ENCODE results near the gene LIF.

GRCh38 chr22:30289980-30290313 is 43.4 kb upstream of the LIF start:
- TF ChIP-seq EZH2phosphoT487 (IDR thresholded peaks at IDR 0.05; ENCODE audit: low read depth, severe bottlenecking, unreplicated experiment) = no peak
- no peak for TF ChIP-seq CTCF (IDR thresholded peaks at IDR 0.05; ENCODE audit: poor library complexity)
